Fibroblast of the conjunctiva (primary cell): ENCODE measurements around the gene STING1.
"Not testable (repeated sequence)": the region's sequence is repeated elsewhere in the genome, so short reads cannot be mapped to it uniquely, and the experiment has no call there.

Source experiments
- DNase-seq: peaks from one replicate; pipeline ENCODE4 v3.0.0-alpha.2; 2010; ENCODE audit warnings: low read depth

STING1 gene

GRCh38 chr5:139462586-139463276, 19.8 kb downstream of the STING1 start, which contains the start of gene ECSCR:
TSS of gene ECSCR (minus strand) at chr5:139462743. CDS start at chr5:139462670, 73 bp downstream.
- no peak for DNase-seq

GRCh38 chr5:139461698-139462097, 20.9 kb downstream of the STING1 start:
- no peak for DNase-seq

- no peak for DNase-seq
Observed at GRCh38 chr5:139461176-139461575, 21.4 kb downstream of the STING1 start.

- DNase-seq: no peak
Observed at GRCh38 chr5:139460455-139460854, 22.1 kb downstream of the STING1 start.

GRCh38 chr5:139459451-139459934, 23.1 kb downstream of the STING1 start:
- DNase-seq: no peak

GRCh38 chr5:139458580-139459407, 23.8 kb downstream of the STING1 start:
- no peak for DNase-seq

- DNase-seq: no peak
Observed at GRCh38 chr5:139457653-139458306, 24.8 kb downstream of the STING1 start.

GRCh38 chr5:139457241-139457640, 25.3 kb downstream of the STING1 start:
- no peak for DNase-seq

- no peak for DNase-seq
Observed at GRCh38 chr5:139456776-139457175, 25.8 kb downstream of the STING1 start.

GRCh38 chr5:139454568-139455290, 27.8 kb downstream of the STING1 start:
- DNase-seq: no peak

GRCh38 chr5:139453683-139454567, 28.6 kb downstream of the STING1 start:
- DNase-seq: no peak

- DNase-seq: no peak
Observed at GRCh38 chr5:139451878-139452660, 30.5 kb downstream of the STING1 start.

- DNase-seq: no peak
Observed at GRCh38 chr5:139451176-139451575, 31.4 kb downstream of the STING1 start.

- DNase-seq: no peak
Observed at GRCh38 chr5:139446956-139447779, 35.4 kb downstream of the STING1 start.

GRCh38 chr5:139445325-139446170, 37.0 kb downstream of the STING1 start:
- peak; percentile 52 for DNase-seq

- DNase-seq: peak; percentile 52
Observed at GRCh38 chr5:139443831-139444453, 38.6 kb downstream of the STING1 start.

- DNase-seq: not testable (repeated sequence)
Observed at GRCh38 chr5:139440416-139440815, 42.1 kb downstream of the STING1 start.
